GM10266 (cell line): ENCODE data around the gene ATP10A.

Source experiments
- DNase-seq: peaks from one replicate; pipeline ENCODE4 v3.0.0; 2012; ENCODE audit errors: extremely low spot score
- CTCF ChIP-seq: IDR thresholded peaks from 2 replicates; pipeline ENCODE4 v1.5.1; 2012; ENCODE audit warnings: mild to moderate bottlenecking, low read depth; ENCODE audit not compliant: control insufficient read depth, insufficient read depth; ENCODE audit errors: missing control alignments

ATP10A gene

GRCh38 chr15:25738171-25738965 lies 124.8 kb downstream of the ATP10A start:
- no peak for TF ChIP-seq CTCF
- DNase-seq = no peak

DNA sequence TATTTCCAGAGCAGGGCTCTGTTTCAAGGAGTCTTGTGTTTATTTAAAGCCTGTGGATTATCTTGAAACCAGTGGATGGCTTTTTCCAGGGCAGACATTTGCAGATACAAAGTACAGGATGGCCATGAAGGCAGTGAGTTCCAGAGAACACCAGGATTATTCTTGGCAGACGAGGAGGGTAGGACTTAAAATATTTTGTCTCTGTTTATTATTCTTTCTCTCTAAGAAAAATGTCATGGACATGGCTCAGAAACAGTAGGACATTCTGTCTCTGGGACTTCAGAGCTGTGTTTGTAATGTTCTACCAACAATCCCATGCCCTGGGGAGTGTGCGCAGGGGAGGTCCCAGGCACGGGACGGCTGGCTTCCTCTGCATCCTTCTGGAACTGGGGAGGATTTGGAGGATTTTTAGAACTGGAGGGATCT lies 125.9 kb downstream of the ATP10A start:
- DNase-seq = no peak
- TF ChIP-seq CTCF = no peak

- TF ChIP-seq CTCF = no peak
- DNase-seq = no peak
These were observed 126.7 kb downstream of the ATP10A start for GRCh38 chr15:25736461-25736860.

GRCh38 chr15:25735550-25736384 lies 127.4 kb downstream of the ATP10A start:
- no peak for TF ChIP-seq CTCF

GRCh38 chr15:25734680-25735355 lies 128.3 kb downstream of the ATP10A start:
- DNase-seq = no peak
- no peak for TF ChIP-seq CTCF

More at GRCh38 chr15:25735550-25736384, 127.4 kb downstream of the ATP10A start:
- no peak for DNase-seq

- no peak for TF ChIP-seq CTCF
These were observed 129.1 kb downstream of the ATP10A start for GRCh38 chr15:25733856-25734679.

More at GRCh38 chr15:25733856-25734679, 129.1 kb downstream of the ATP10A start:
- no peak for DNase-seq
